ENCODE measurements around the gene TNS1. TPM values are rescaled to one million over a fixed set of nuclear protein-coding genes. Genes with fewer than 3 reads are reported as not detected.

The TNS1 gene
- total and polyA plus RNA-seq, 2 donors (not counting 1 experiment from before 2014, with no cell fraction given), result 0.10 to 0.86 TPM

GRCh38 chr2:217827430-217828201, 175.2 kb downstream of the TNS1 start:
- ChIA-PET POLR2A (no interaction called here), CTCF (no interaction called here)
- 88% methylated on average over 14 of the region's 14 CpGs for WGBS (ENCODE audit: insufficient coverage)

More at GRCh38 chr2:217827430-217828201, 175.2 kb downstream of the TNS1 start:
- intact Hi-C loops (cut with micrococcal nuclease), result no loop called here
- no peak overlapping the region for H3K4me3 ChIP-seq (ENCODE audit: control extremely low read depth in 1 of 5, extremely low read depth in 1 of 5, insufficient read depth in 1 of 5, low read depth in 2 of 5, low read length in 4 of 5)
- H3K9ac ChIP-seq (ENCODE audit: low read length), result no peak overlapping the region
- DNase-seq, result no peak
- H3K27me3 ChIP-seq (replicated peaks in 1 of 4; ENCODE audit: control extremely low read depth in 1 of 4, control insufficient read depth in 3 of 4, insufficient read depth in 4 of 4, low read length in 3 of 4), result no peaks in the 10 kb centered on the region
- H3K27ac ChIP-seq (ENCODE audit: low read length in 2 of 2), result no peak overlapping the region
- H3K27ac Mint-ChIP-seq, result no peak overlapping the region
- no peak overlapping the region for H2AFZ ChIP-seq (ENCODE audit: insufficient read depth, low read depth, low read length, poor library complexity, severe bottlenecking)
- H3K9me3 ChIP-seq (ENCODE audit: control extremely low read depth in 1 of 3, control insufficient read depth in 2 of 3, insufficient read depth in 1 of 3, low read length in 2 of 3), result no peaks in the 10 kb centered on the region
- H3K4me1 ChIP-seq (ENCODE audit: control insufficient read depth in 2 of 2, insufficient read depth in 2 of 2, low read length in 2 of 2), result no peaks in the 10 kb centered on the region
- no peak overlapping the region for H3K4me2 ChIP-seq (replicated peaks; ENCODE audit: low read depth, low read length, poor library complexity, severe bottlenecking)
- H4K20me1 ChIP-seq (ENCODE audit: control insufficient read depth, insufficient read depth, low read length, poor library complexity, severe bottlenecking), result no peaks in the 10 kb centered on the region
- H3K4me1 Mint-ChIP-seq, result no peaks in the 10 kb centered on the region
- H3K27me3 Mint-ChIP-seq, result peaks cover 2% of the 10 kb centered on the region
- no peak for ATAC-seq (ENCODE audit: low read depth)
- no peaks in the 10 kb centered on the region for H3K36me3 ChIP-seq (replicated peaks in 1 of 2; ENCODE audit: control extremely low read depth in 1 of 2, control insufficient read depth in 1 of 2, extremely low read depth in 1 of 2, insufficient read depth in 2 of 2, low read length in 1 of 2)
- no peaks in the 10 kb centered on the region for H3K9me3 Mint-ChIP-seq (ENCODE audit: insufficient read depth)
- no peaks in the 10 kb centered on the region for H3K79me2 ChIP-seq (ENCODE audit: control insufficient read depth, insufficient read depth, low read length)
- TF ChIP-seq CTCF (IDR thresholded peaks at IDR 0.05) (no peak), EZH2 (IDR thresholded peaks at IDR 0.05; ENCODE audit: borderline replicate concordance, insufficient read depth, low read depth, low read length, poor library complexity, severe bottlenecking) (no peak)
- no peak overlapping the region for H3K4me3 Mint-ChIP-seq

All from B cell (primary cell).